Muscle of arm (tissue), 12 donors: ENCODE results near the gene NCF2. TPM values are rescaled to one million over a fixed set of nuclear protein-coding genes. Genes with fewer than 3 reads are reported as not detected.

ENCODE experiments used
- polyA plus RNA-seq, 12 donors: library from polyadenylated mRNA; unstranded; fragments of 120-200 nt; gene quantifications; one replicate each; pipeline ENCODE4 v1.2.1, GENCODE V29; 2013; ENCODE audit not compliant: insufficient read length in 12 of 12

Gene NCF2
- polyA plus RNA-seq, 12 donors: 3.6 to 18.3 (median 4.7) TPM; not detected in 1

Other genes with a start within 250 kb of the NCF2 start
- 1 to 10 TPM in 9 of 12 donors, under 1 TPM in 1, not detected in 2; 0.76 to 2.1 (median 1.6) TPM for gene NMNAT2, start 172.1 kb downstream of the NCF2 start, polyA plus RNA-seq
- 10 to 100 TPM in 11 of 12 donors, not detected in 1; 29.6 to 51.9 (median 37.2) TPM for gene SMG7, start 118.0 kb downstream of the NCF2 start, polyA plus RNA-seq
- gene ARPC5, start 45.3 kb upstream of the NCF2 start, polyA plus RNA-seq: 100 to 1,000 TPM in 3 of 12 donors, 10 to 100 TPM in 8, not detected in 1; 73.7 to 139 (median 93.4) TPM
- not detected for gene APOBEC4, start 62.9 kb upstream of the NCF2 start, polyA plus RNA-seq
- 10 to 100 TPM in 11 of 12 donors, not detected in 1; 22.3 to 41.5 (median 28.6) TPM for gene RGL1, start 214.7 kb upstream of the NCF2 start, polyA plus RNA-seq